H1 (cell line): ENCODE data around the gene PI4KA. TPM values are rescaled to one million over a fixed set of nuclear protein-coding genes. Genes with fewer than 3 reads are reported as not detected.

Experiments
- CTCF ChIA-PET: fragments of 300-600 bp; sonication (Branson Sonifier 250); formaldehyde crosslinking; loops from one replicate; lab custom pipeline; 2021; ENCODE audit not compliant: partially characterized antibody; lab: Charles Lee
- POLR2A ChIA-PET: fragments of 300-600 bp; sonication (Branson Sonifier 250); formaldehyde crosslinking; loops from one replicate; lab custom pipeline; 2021; ENCODE audit warnings: inconsistent platforms; ENCODE audit not compliant: partially characterized antibody; lab: Charles Lee
- DNase-seq, 2 experiments: peaks; one replicate each; pipeline versions ENCODE4 v3.0.0 to v3.0.0-alpha.2; 2010 to 2022; ENCODE audit warnings: low spot score in 2 of 2, low read depth in 1 of 2, mixed read lengths in 1 of 2
- FAIRE-seq: peaks from 2 replicates; lab custom pipeline; 2011; peaks lifted over from hg19 to GRCh38; lab: Jason Lieb, UNC
- H2AFZ ChIP-seq: 2 replicates; pipeline ENCODE4 v1.8.1; 2012; ENCODE audit warnings: low read length, inconsistent platforms
- H2AK5ac ChIP-seq: 2 replicates; pipeline ENCODE4 v1.6.1; 2013; ENCODE audit warnings: low read depth, low read length
- H2BK120ac ChIP-seq: replicated peaks from 2 replicates; pipeline ENCODE3; 2013; ENCODE audit warnings: low read depth, low read length, inconsistent platforms
- H2BK12ac ChIP-seq: 2 replicates; pipeline ENCODE4 v1.6.1; 2013; ENCODE audit warnings: low read depth, low read length
- H2BK15ac ChIP-seq: 2 replicates; pipeline ENCODE4 v1.6.1; 2013; ENCODE audit warnings: low read length
- H2BK20ac ChIP-seq: 2 replicates; pipeline ENCODE4 v1.6.1; 2013; ENCODE audit warnings: low read length
- H2BK5ac ChIP-seq: 2 replicates; pipeline ENCODE4 v1.6.1; 2013; ENCODE audit warnings: low read depth, low read length
- H3K14ac ChIP-seq: 2 replicates; pipeline ENCODE4 v1.6.1; 2013; ENCODE audit warnings: inconsistent platforms; ENCODE audit not compliant: insufficient read length
- H3K18ac ChIP-seq: 2 replicates; pipeline ENCODE4 v1.6.1; 2013; ENCODE audit warnings: low read length; ENCODE audit errors: extremely low read depth
- H3K23ac ChIP-seq: 2 replicates; pipeline ENCODE4 v1.6.1; 2013; ENCODE audit warnings: inconsistent platforms; ENCODE audit not compliant: insufficient read length
- H3K23me2 ChIP-seq: 2 replicates; pipeline ENCODE4 v1.6.1; 2013; ENCODE audit warnings: low read depth, low read length
- H3K27ac ChIP-seq: 2 replicates; pipeline ENCODE4 v1.6.1; 2011; ENCODE audit warnings: low read depth, low read length, inconsistent platforms
- H3K27me3 ChIP-seq, 4 experiments: replicated peaks in 1 of 4; 1 replicate in 1 of 4; 2 replicates in 3 of 4; pipeline versions ENCODE4 v1.6.1 to v1.8.1; 2011 to 2013; ENCODE audit warnings: low read length in 3 of 4, mild to moderate bottlenecking in 3 of 4, inconsistent platforms in 2 of 4, mixed read lengths in 2 of 4, moderate library complexity in 1 of 4; ENCODE audit not compliant: control insufficient read depth in 3 of 4, insufficient read depth in 3 of 4; ENCODE audit errors: extremely low read depth in 1 of 4
- H3K36me3 ChIP-seq, 4 experiments: 2 replicates each; pipeline versions ENCODE4 v1.6.1 to v1.8.1; 2011 to 2013; ENCODE audit warnings: mild to moderate bottlenecking in 4 of 4, low read length in 3 of 4, moderate library complexity in 2 of 4, control low read depth in 1 of 4, inconsistent platforms in 1 of 4; ENCODE audit not compliant: insufficient read depth in 4 of 4, control insufficient read depth in 2 of 4
- H3K4ac ChIP-seq: replicated peaks from 2 replicates; pipeline ENCODE3; 2013; ENCODE audit warnings: low read length, low read depth, mixed read lengths, inconsistent platforms; ENCODE audit not compliant: insufficient read length
- H3K4me1 ChIP-seq, 4 experiments: replicated peaks in 1 of 4; 1 replicate in 1 of 4; 2 replicates in 3 of 4; pipeline versions ENCODE4 v1.6.1 to v1.8.1; 2011 to 2013; ENCODE audit warnings: low read length in 3 of 4, inconsistent platforms in 2 of 4, mixed read lengths in 1 of 4; ENCODE audit not compliant: insufficient read depth in 4 of 4, control insufficient read depth in 3 of 4
- H3K4me2 ChIP-seq, 2 experiments: 2 replicates each; pipeline versions ENCODE4 v1.6.1 to v1.8.1; 2011 to 2013; ENCODE audit warnings: low read depth in 2 of 2, low read length in 2 of 2, control low read depth in 1 of 2, inconsistent platforms in 1 of 2, mild to moderate bottlenecking in 1 of 2; ENCODE audit not compliant: insufficient read depth in 1 of 2
- H3K4me3 ChIP-seq, 4 experiments: fragments of 200-600, 300-600 bp in 1 of 4; sonication (generic), shearing (Covaris generic), sonication (Bioruptor Twin) in 1 of 4; 2 replicates each; pipeline versions ENCODE4 v1.5.1 to v1.8.1; 2011 to 2016; ENCODE audit warnings: low read length in 4 of 4, low read depth in 3 of 4, control low read depth in 2 of 4, inconsistent platforms in 2 of 4, mild to moderate bottlenecking in 2 of 4, mixed read lengths in 1 of 4, moderate library complexity in 1 of 4; ENCODE audit not compliant: insufficient read depth in 2 of 4; ENCODE audit errors: extremely low read depth in 1 of 4
- H3K56ac ChIP-seq: replicated peaks from 2 replicates; pipeline ENCODE3; 2013; ENCODE audit warnings: low read depth, mild to moderate bottlenecking, mixed read lengths, low read length, inconsistent platforms; ENCODE audit not compliant: insufficient read length
- H3K79me1 ChIP-seq: 2 replicates; pipeline ENCODE4 v1.6.1; 2013; ENCODE audit warnings: low read depth, low read length, control low read depth
- H3K79me2 ChIP-seq, 2 experiments: 2 replicates each; pipeline versions ENCODE4 v1.6.1 to v1.8.1; 2012 to 2013; ENCODE audit warnings: low read length in 2 of 2, mild to moderate bottlenecking in 2 of 2, inconsistent platforms in 1 of 2; ENCODE audit not compliant: insufficient read depth in 2 of 2, control insufficient read depth in 1 of 2
- H3K9ac ChIP-seq, 4 experiments: replicated peaks in 1 of 4; 1 replicate in 1 of 4; 2 replicates in 3 of 4; pipeline versions ENCODE4 v1.6.1 to v1.8.1; 2011 to 2013; ENCODE audit warnings: low read depth in 3 of 4, low read length in 3 of 4, control low read depth in 2 of 4, mild to moderate bottlenecking in 2 of 4, moderate library complexity in 2 of 4, inconsistent platforms in 1 of 4; ENCODE audit errors: extremely low read depth in 1 of 4
- H3K9me3 ChIP-seq, 2 experiments: 2 replicates each; pipeline versions ENCODE4 v1.6.1 to v1.8.1; 2012 to 2013; ENCODE audit warnings: mild to moderate bottlenecking in 2 of 2, moderate library complexity in 2 of 2, control low read depth in 1 of 2, inconsistent platforms in 1 of 2, low read depth in 1 of 2, low read length in 1 of 2, mixed read lengths in 1 of 2; ENCODE audit not compliant: insufficient read depth in 2 of 2
- H4K20me1 ChIP-seq, 2 experiments: replicated peaks in 1 of 2; 2 replicates each; pipeline versions ENCODE3 to v1.8.1; 2011 to 2013; ENCODE audit warnings: inconsistent platforms in 2 of 2, low read length in 2 of 2, mild to moderate bottlenecking in 1 of 2; ENCODE audit not compliant: insufficient read depth in 2 of 2, control insufficient read depth in 1 of 2
- H4K5ac ChIP-seq: 2 replicates; pipeline ENCODE4 v1.6.1; 2013; ENCODE audit warnings: low read length, low read depth, mixed read lengths, inconsistent platforms; ENCODE audit not compliant: insufficient read length
- H4K8ac ChIP-seq: 2 replicates; pipeline ENCODE4 v1.8.0; 2013; ENCODE audit warnings: mild to moderate bottlenecking, moderate library complexity, low read length, inconsistent platforms; ENCODE audit not compliant: insufficient read depth; ENCODE audit errors: extremely low read depth
- H4K91ac ChIP-seq: replicated peaks from 2 replicates; pipeline ENCODE3; 2013; ENCODE audit warnings: low read length, mixed read lengths, inconsistent platforms; ENCODE audit not compliant: insufficient read length
- CBX8 ChIP-seq: fragments of 300-800, 300-1000 bp; sonication (generic); IDR thresholded peaks from 2 replicates; pipeline ENCODE4 v1.7.1; 2016; ENCODE audit warnings: low read depth, low read length, borderline replicate concordance
- CTCF ChIP-seq, 3 experiments: IDR thresholded peaks; 1 replicate in 2 of 3; 2 replicates in 1 of 3; pipeline versions ENCODE4 v1.5.1 to v1.6.1; 2011; ENCODE audit warnings: low read length in 3 of 3, mild to moderate bottlenecking in 3 of 3, inconsistent platforms in 2 of 3, low read depth in 1 of 3, moderate library complexity in 1 of 3; ENCODE audit not compliant: insufficient read depth in 1 of 3; ENCODE audit errors: control extremely low read depth in 1 of 3
- GABPA ChIP-seq: IDR thresholded peaks from 2 replicates; pipeline ENCODE4 v1.6.1; 2011; ENCODE audit warnings: mild to moderate bottlenecking, low read length, moderate library complexity, borderline replicate concordance; ENCODE audit not compliant: insufficient read depth
- HDAC6 ChIP-seq: IDR thresholded peaks from one replicate; pipeline ENCODE4 v1.7.1; 2012; ENCODE audit warnings: low read depth, mild to moderate bottlenecking, inconsistent platforms, low read length, moderate library complexity
- NANOG ChIP-seq: IDR thresholded peaks from 2 replicates; pipeline ENCODE4 v1.6.1; 2011; ENCODE audit warnings: low read length, low read depth, mild to moderate bottlenecking, inconsistent platforms; ENCODE audit not compliant: insufficient read depth, poor library complexity, severe bottlenecking
- POLR2AphosphoS5 ChIP-seq: IDR thresholded peaks from 2 replicates; pipeline ENCODE4 v1.6.1; 2011; ENCODE audit warnings: low read depth, low read length
- RAD21 ChIP-seq, 2 experiments: IDR thresholded peaks in 1 of 2; conservative IDR thresholded peaks in 1 of 2; 2 replicates each; pipeline ENCODE4 v1.6.1; 2011; ENCODE audit warnings: low read depth in 2 of 2, low read length in 2 of 2, improper control_type of control experiment in 1 of 2, inconsistent platforms in 1 of 2, mild to moderate bottlenecking in 1 of 2, moderate library complexity in 1 of 2
- WGBS, 2 experiments: shearing (Covaris generic) in 1 of 2; methylation state at CpG; one replicate each; pipeline versions ENCODE4 v1.1.6 to v1.1.7; 2013 to 2015; ENCODE audit warnings: low lambda C conversion rate in 2 of 2, mixed read lengths in 2 of 2, inconsistent platforms in 1 of 2, low coverage in 1 of 2, missing lambda C conversion rate in 1 of 2; ENCODE audit not compliant: insufficient replicate concordance in 2 of 2, insufficient coverage in 1 of 2, insufficient read length in 1 of 2; ENCODE audit errors: extremely low coverage in 1 of 2, missing lambda C conversion rate in 1 of 2; 5-methylcytosine and 5-hydroxymethylcytosine counted together
- polyA plus RNA-seq, 7 experiments: library from polyadenylated mRNA; depleted of rRNA in 3 of 7; stranded (reverse) in 5 of 7; unstranded in 2 of 7; fragments of >200 nt in 5 of 7; fragments of 200-250 nt in 2 of 7; gene quantifications; 1 replicate in 5 of 7; 2 replicates in 1 of 7; 4 replicates in 1 of 7; pipeline versions ENCODE4 v1.2.1 to v1.2.3, GENCODE V29; 2011 to 2013; ENCODE audit warnings: missing spikeins in 2 of 7, mixed read lengths in 2 of 7
- total RNA-seq: library from RNA; stranded (reverse); fragmentation: NEBNext Ultra II Directional; extraction: Animal tissue kit (Norgen Biotek cat#: 25700); gene quantifications from 2 replicates; pipeline ENCODE4 v1.2.1, GENCODE V29; 2021
- TF ChIP-seq, protein P1 (sequence below): IDR thresholded peaks from 2 replicates; pipeline ENCODE4 v1.6.1; 2011; ENCODE audit warnings: low read length, improper control_type of control experiment

The PI4KA gene
- total and polyA plus RNA-seq, 2 of the 8 experiments (the other 6 are each of a cell fraction or from before 2014, with no cell fraction given) = 22.5 to 37.7 TPM

GRCh38 chr22:20663941-20664593 lies 194.5 kb downstream of the PI4KA start:
- H3K27me3 ChIP-seq = no peaks in the 10 kb centered on the region
- H4K5ac ChIP-seq = no peak overlapping the region
- no peaks in the 10 kb centered on the region for H3K23me2 ChIP-seq
- H2BK5ac ChIP-seq = no peak overlapping the region
- H3K36me3 ChIP-seq = no peaks in the 10 kb centered on the region
- no peak overlapping the region for H3K4me2 ChIP-seq
- H3K14ac ChIP-seq = no peak overlapping the region
- H2BK15ac ChIP-seq = no peak overlapping the region
- H3K23ac ChIP-seq = no peak overlapping the region
- H2AFZ ChIP-seq = no peak overlapping the region
- H4K20me1 ChIP-seq = no peaks in the 10 kb centered on the region
- H2BK20ac ChIP-seq = no peak overlapping the region
- H3K4me1 ChIP-seq = no peaks in the 10 kb centered on the region
- H3K27ac ChIP-seq = no peak overlapping the region
- no peak overlapping the region for H2BK120ac ChIP-seq
- H2BK12ac ChIP-seq = no peak overlapping the region
- no peaks in the 10 kb centered on the region for H3K9me3 ChIP-seq
- no peak overlapping the region; a peak in 1 of 7 replicates for H3K9ac ChIP-seq
- ChIA-PET CTCF (interaction anchor here (1.2 to 1.6 kb wide), 4 partner anchors 29 to 99 kb away, joined by 3 to 5 read pairs (median 4); no protein-coding TSS in a partner anchor), POLR2A (interaction anchor here (1.5 kb wide), 1 partner anchor 54 kb away, joined by 4 read pairs; no protein-coding TSS in a partner anchor)
- no peak overlapping the region for H4K91ac ChIP-seq
- peak overlapping the region; percentile 31; the same call in 1 of the 2 replicates for H4K8ac ChIP-seq
- H3K79me2 ChIP-seq = no peaks in the 10 kb centered on the region
- FAIRE-seq = no peak
- H3K4ac ChIP-seq = no peak overlapping the region
- no peak overlapping the region for H3K4me3 ChIP-seq
- 91% methylated on average over 7 of the region's 7 CpGs; no CpG with 5 or more reads in 1 of the 2 experiments for WGBS, 2 experiments
- H2AK5ac ChIP-seq = no peak overlapping the region
- no peak overlapping the region for H3K56ac ChIP-seq
- peak in 1 of 2 experiments; percentile 27 for DNase-seq
- no peak overlapping the region for H3K18ac ChIP-seq
- H3K79me1 ChIP-seq = no peaks in the 10 kb centered on the region
- no peak for TF ChIP-seq HDAC6
- no peak for TF ChIP-seq CTCF (IDR thresholded peaks at IDR 0.05; ENCODE audit: control extremely low read depth in 1 of 3, insufficient read depth in 1 of 3, low read depth in 1 of 3, low read length in 3 of 3)
- no peak for TF ChIP-seq GABPA
- no peak for TF ChIP-seq RAD21 (IDR thresholded peaks at IDR 0.05 in 1 of 2, conservative IDR thresholded peaks at IDR 0.05 in 1 of 2; ENCODE audit: low read depth in 2 of 2, low read length in 2 of 2)
- no peak for TF ChIP-seq NANOG
- no peak for TF ChIP-seq CBX8
- TF ChIP-seq POLR2AphosphoS5 = no peak
- TF ChIP-seq, protein P1, sequence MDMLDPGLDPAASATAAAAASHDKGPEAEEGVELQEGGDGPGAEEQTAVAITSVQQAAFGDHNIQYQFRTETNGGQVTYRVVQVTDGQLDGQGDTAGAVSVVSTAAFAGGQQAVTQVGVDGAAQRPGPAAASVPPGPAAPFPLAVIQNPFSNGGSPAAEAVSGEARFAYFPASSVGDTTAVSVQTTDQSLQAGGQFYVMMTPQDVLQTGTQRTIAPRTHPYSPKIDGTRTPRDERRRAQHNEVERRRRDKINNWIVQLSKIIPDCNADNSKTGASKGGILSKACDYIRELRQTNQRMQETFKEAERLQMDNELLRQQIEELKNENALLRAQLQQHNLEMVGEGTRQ = no peak
